ENCODE data around the gene FAH.

FAH gene

GRCh38 chr15:80216141-80216540 lies 63.3 kb downstream of the FAH start:
- no peak for TF ChIP-seq ZFX (IDR thresholded peaks at IDR 0.05; ENCODE audit: borderline replicate concordance)
- no peak for TF ChIP-seq CTCF (IDR thresholded peaks at IDR 0.05)
- no peak overlapping the region for H3K27ac ChIP-seq

GRCh38 chr15:80216911-80217310 lies 64.1 kb downstream of the FAH start:
- TF ChIP-seq ZFX (IDR thresholded peaks at IDR 0.05; ENCODE audit: borderline replicate concordance) (no peak), CTCF (IDR thresholded peaks at IDR 0.05) (no peak)
- H3K27ac ChIP-seq = no peak overlapping the region

- H3K27ac ChIP-seq = no peak overlapping the region
- TF ChIP-seq ZFX (IDR thresholded peaks at IDR 0.05; ENCODE audit: borderline replicate concordance) = no peak
- no peak for TF ChIP-seq CTCF (IDR thresholded peaks at IDR 0.05)
These were observed 64.6 kb downstream of the FAH start for GRCh38 chr15:80217327-80217900.

- TF ChIP-seq ZFX (IDR thresholded peaks at IDR 0.05; ENCODE audit: borderline replicate concordance) (no peak), CTCF (IDR thresholded peaks at IDR 0.05) (no peak)
- no peak overlapping the region for H3K27ac ChIP-seq
These were observed 67.2 kb downstream of the FAH start for GRCh38 chr15:80219955-80220354.

- H3K27ac ChIP-seq = no peak overlapping the region
- TF ChIP-seq ZFX (IDR thresholded peaks at IDR 0.05; ENCODE audit: borderline replicate concordance) (no peak), CTCF (IDR thresholded peaks at IDR 0.05) (no peak)
These were observed 76.3 kb downstream of the FAH start for GRCh38 chr15:80228959-80229610.

- H3K27ac ChIP-seq = no peak overlapping the region
- TF ChIP-seq CTCF (IDR thresholded peaks at IDR 0.05) = no peak
These were observed 78.6 kb downstream of the FAH start for GRCh38 chr15:80231371-80231770.

GRCh38 chr15:80233581-80233980 lies 80.8 kb downstream of the FAH start:
- no peak overlapping the region for H3K27ac ChIP-seq
- TF ChIP-seq CTCF (IDR thresholded peaks at IDR 0.05) (no peak), ZFX (IDR thresholded peaks at IDR 0.05; ENCODE audit: borderline replicate concordance) (no peak)

Data from 22Rv1 (cell line).